GM19099 (cell line): ENCODE results near the gene SLC43A1.

Experiments used
- POLR2A ChIP-seq: IDR thresholded peaks from 3 replicates; pipeline ENCODE4 v1.6.1; 2011; ENCODE audit warnings: low read depth; ENCODE audit not compliant: insufficient read length; ENCODE audit errors: extremely low read depth

Gene SLC43A1

DNA sequence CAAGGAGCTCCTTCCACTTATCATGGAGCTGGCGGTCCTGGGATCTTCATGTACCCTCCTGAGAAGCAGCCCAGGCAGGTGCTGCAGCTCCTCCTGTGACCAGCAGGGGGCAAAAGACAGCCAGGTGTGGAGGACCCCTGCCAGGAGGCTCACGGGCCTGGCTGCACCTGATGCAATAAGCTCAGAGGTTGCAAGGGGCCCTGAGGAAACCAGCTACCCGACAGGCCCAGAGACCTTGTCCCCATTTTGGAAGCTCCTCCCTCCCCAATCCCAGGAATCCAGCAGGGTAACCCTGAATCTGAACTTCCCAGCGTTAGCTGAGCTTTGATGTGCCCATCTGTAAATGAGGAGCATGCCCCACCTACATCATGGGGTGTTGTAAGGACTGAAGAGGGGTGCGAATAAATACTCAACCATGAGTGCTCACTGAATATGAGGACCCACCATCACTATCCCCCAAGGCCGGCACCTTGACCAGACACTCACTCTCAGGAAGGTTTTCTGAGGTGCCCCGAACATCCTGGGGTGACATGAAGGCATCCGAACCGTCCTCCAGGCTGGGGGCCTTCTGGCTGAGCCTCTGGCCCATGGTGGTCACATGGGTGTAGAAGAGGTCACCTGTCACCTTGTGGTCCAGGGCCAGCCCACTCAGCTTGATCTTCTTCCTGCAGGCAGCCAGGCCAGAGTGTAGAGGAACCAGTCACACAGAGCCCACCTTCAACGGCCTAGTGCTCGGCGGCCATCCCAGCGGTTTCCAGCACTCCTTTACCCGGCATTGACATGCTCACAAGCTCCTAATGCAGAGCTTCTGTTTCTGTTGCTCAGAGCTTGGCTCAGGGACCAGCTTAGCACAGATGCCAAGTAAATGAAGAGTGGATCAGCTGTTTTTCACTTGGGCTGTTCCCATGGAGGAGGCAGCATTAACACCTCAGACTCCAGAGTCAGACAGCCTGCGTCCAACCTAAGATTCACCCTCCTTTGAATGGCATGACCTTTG lies 21.7 kb downstream of the SLC43A1 start:
- TF ChIP-seq POLR2A = no peak

DNA sequence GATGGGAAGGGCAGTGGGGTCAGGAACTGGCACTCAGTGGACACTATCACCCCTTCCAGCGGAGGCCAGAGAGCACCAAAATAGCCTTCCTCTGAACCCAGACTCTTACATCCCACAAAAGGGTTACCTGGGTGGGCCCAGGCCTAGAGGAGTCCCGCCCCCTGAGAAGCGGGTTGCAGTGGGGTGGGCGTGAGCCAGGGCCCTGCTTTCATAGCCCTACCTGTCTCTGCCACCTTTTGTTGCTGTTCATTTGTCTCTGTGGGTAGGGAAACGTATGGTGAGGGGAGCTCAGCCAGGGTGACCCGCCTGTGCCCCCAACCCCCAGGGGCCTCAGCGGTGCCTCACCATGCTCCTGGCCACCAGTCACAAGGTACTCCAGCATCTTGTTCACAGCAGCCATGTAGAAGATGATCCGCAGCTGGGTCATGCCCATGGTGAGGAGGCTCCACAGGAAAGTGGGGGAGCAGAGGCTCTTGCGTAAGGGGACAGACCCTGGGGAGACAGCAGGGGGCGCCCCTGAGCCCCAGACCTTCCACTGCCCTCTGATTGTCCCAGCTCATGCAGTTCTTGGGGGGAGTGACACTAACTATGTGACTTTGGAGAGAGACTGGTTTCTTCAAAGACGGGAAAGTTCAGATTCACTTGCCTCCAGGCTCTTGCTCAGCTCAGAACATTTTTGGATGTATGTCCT lies 24.0 kb downstream of the SLC43A1 start:
- no peak for TF ChIP-seq POLR2A

DNA sequence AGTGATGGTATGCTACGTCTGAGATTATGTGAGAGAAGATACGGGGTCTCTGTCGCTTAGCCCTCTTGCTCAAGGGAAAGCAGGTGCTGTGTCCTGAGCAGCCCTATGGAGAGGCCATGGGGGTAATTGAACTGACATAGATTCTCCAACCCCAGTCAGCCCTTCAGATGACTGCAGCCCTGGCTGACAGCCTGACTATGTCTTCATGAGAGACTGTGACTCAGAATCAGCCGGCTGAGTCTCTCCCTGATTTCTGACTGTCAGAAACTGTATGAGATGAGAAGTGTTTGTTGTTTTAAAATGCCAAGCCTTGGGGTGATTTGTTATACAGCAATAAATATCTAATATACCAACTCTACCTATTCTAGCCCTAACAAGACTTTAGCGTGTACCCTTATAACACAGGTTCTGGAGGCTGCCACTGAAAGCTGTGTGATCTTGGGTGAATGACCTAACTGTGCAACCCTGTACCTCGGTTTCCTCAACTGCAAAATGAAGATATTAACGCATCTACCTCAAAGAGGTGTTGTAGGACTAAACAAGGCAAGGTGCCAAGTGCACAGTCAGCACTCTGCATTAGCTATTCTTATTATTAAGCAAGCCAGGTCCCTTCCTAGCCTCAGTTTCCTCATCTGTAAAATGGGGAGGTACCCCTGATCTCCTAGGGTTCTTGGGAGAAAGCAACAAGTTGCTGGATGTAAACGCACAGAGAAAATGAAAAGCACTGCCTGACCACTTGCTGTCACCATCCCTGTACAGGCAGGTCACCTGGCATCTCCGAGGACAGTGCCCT lies 24.9 kb downstream of the SLC43A1 start:
- TF ChIP-seq POLR2A = no peak

DNA sequence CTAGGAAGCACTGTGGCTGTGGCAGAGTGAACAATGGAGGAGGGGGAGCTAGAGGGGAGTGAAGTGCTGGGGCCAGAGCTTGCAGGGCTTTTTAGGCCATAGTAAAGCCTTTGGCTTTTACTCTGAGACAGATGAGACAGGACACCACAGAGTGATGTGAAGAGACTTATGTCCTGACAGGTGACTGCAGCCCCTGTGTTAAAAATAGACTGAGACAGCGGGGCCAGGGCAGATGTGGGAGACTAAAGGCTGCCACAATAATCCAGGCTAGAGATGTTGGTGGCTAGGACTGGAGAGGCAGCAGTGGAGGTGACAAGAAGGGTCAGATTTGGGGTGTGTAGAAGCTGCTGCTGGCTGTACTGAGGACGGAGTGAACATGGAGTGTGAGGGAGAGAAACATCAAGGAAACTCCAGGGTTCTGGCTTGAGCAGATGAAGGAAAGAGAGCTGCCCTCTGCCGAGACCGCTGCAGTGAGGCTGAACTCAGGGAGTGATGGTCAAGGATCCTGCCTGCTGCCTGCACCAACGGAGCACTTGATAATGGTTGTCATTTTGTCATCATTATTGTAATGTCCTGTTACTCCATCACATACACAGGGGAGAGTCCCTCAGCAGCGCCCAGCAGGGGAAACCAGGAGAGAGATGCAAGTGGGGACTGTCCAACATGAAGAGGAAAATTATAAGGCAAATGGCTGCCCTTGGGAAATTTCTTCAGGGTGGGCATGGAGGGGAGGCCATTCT lies 27.4 kb downstream of the SLC43A1 start:
- TF ChIP-seq POLR2A = no peak

DNA sequence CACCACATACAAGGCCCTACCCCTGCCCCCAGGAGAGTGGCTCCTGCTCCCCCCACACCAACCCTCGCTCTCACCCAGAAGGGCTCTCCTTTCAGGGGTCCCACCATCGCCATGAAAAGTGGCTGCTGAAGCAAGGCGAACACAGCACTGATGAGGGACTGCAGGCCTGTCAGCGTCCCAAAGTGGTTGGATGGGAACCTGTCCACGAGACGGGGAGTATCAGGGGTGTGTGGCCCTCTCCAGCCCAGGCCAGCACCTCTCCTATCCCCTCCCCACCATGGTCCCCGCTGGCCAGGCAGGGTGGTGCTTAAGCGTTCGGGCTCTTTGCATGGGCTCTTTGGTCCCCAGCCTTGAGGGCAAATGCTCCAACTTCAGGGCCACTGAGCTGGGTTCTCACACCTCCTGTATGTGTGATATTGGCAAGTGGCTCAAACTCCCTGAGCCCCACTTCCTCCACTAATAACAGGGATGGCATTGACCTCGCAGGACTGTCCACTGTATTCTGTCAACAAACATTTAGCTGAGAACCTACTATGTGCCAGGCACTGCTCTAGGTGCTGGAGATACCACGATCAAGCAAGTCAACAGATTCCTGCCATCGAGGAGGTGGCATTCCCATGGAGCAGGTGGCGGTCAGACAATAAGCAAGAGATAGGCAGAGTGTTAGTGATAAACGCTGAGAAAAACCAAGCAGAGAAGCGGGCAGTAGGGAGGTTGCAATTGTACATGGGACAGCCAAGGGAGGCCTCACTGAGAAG lies 28.3 kb downstream of the SLC43A1 start:
- no peak for TF ChIP-seq POLR2A

DNA sequence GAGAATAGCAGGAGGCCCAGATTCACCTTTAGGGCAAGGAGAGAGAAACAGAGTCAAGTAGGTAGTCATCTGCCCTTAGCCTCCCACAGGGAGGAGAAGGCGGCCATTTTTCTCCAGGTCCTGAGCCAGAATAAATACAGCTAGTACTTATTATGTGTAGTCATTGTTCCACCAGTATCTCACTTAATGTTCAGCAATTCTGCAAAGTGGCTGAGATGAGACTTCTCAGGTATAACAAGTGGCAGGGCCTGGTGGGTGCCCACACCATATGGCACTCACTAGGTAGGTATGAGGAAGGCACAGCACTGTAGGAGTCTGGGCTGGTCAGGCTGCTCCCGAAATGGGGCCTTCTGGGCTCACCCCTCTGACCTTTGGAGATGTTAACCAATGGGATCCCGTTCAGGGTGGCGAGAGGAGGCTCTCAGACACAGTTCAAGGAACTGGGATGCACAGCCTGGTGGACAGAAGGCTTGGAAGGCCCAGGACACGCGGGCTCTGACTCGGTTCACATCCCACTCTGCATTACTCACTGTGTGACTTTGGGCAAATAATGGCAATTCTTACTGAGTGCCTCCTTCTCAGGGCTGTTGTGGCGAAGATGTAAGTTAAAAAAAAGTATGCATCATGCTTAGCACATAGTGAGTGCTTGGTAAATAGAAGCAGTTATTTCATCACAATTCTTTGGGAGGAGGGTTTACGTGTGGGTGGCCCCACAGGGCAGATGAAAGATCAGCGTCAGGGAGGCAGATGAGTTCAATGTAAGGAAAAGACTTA lies 30.1 kb downstream of the SLC43A1 start:
- TF ChIP-seq POLR2A = no peak

DNA sequence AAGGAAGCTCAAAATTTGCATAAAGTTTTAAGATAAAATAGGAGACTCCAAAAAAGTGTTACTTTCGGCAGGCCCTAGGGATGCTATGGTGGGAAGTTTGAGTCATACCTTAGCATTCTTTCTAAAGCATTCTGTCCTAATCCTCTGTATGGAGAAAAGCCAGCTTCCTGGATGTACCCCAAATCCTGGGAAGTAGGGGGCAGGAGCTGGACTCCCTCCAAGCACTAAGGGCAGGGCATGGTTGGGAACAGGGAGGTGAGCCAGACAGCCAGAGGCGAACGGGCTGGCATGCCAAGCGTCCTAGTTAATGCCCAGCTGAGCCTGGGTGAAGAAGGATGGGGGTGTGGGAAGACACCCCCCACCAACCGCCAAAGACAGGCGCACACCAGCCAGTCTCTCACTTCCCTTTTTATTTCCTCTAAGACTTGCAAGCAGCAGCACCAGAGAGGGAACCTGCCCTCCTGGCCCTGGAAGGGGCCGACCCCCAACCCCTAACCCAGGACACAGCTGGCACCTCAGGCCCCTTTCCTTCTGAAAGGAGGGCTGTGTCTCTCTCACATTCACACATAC lies 31.3 kb downstream of the SLC43A1 start:
- TF ChIP-seq POLR2A = no peak

DNA sequence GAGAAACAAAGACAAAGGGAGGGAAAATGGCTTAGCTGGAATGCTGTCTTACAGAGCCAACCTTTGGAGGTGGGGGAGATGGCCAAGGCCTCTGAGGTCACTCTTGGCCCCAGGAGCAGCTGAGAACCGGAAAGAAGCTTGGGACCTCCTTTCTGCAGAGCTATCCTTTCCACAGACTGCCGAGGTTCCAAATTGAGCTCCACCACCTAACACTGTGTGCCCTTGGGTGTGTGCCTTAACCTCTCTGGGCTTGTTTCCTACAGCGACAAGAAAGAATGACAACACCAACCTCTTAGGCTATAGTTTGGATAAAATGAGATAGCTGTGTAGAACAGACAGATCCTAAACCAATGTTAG lies 32.0 kb downstream of the SLC43A1 start:
- TF ChIP-seq POLR2A = no peak

DNA sequence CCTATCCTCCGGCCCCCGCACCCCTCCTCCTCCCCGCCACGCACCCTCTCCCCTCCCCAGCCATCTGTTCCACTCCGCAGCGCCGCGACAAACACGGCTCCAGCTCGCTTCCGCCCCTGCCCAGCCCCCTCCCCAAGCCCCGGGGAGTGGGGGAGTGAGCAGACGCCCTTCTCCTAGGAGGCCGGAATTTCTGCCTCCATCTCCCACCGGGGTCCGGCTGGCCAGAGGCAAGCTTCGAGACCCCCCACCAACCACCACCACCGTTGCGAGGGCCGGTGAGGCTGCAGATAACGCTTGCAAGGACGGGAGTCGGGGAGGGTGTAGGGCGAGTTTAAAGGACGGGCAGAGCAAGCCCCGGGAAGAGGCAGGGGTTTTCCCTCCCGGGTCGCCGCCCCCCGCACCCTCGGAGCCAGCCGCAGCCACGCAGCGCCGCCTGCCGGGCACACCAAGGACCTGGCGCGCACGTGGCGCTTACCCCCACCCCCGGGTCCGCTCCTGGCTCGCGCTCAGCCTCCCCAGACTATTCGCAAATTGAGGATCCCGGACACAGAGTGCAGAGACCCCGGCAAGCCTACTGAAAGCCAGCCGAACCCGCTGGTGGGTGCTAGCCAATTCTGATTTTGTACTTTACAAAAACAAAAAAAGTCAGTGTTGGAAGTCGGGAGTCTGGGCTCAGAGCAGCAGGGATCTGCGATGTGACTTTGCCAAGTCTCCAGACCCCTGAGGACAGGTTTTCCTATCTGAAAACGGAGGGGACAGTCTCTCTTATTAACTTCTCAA lies 32.5 kb downstream of the SLC43A1 start:
- TF ChIP-seq POLR2A = no peak

DNA sequence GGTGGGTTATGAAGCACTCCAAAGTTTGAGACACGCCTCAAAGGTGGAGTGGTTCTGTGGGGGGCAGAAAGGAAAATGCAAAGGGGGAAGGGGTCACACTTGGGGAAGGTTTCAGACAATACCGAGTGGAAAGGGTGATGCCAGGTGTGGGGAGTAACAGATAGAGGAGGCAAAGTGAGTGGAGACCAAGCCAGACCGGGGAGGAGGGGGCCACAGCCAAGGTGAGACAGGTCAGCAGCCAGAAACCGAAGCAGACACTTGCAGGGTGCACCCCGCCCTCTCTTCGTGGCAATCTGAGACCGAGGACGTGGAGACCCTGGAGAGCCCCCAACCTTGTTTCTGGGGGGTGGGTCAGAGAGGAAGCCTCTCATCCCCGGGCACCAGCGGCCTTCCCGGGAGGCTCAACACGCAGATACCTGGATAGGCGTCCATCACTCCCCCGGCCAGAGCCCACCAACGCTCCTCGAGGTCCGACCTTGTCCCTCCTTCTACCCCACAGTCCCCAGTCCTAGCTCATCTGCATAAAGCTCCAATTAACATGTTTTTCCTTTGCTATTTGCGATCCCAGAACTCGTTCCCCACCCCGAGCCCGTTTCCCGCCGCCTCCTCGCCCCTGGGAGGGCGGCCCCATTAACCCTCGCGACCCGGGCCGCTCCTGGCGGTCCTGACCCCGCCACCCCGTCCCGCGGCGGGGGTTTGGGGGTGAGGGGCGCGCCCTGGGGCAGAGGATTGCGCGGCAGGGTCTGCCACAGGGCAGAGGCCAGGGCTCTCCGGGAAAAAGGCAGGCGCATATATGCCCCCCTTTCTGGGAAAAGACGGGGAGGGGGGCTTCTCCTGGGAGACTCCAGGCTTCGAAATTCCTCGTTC lies 33.4 kb downstream of the SLC43A1 start:
- TF ChIP-seq POLR2A = no peak

DNA sequence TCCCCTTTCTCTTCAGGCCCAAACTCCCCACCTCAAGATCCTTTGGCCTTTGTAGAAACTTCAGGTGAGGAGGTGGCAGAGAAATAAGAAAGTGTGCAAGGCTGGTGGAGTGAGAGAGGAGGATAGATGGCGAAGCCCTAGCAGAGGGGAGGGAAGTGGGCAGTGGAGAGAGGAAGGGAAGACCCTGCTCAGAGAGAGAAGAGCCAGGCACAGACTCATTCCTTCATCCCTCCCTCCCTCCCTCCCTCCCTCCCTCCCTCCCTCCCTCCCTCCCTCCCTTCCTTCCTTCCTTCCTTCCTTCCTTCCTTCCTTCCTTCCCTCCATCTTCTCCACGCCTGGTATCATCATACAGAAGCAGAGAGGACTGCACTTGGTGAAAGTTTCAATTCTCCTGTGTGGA lies 34.2 kb downstream of the SLC43A1 start:
- no peak for TF ChIP-seq POLR2A
